Chondrocyte (in vitro differentiated cells): ENCODE measurements around the gene EARS2. TPM values are rescaled to one million over a fixed set of nuclear protein-coding genes. Genes with fewer than 3 reads are reported as not detected.

Source experiments
- DNase-seq: peaks from one replicate; pipeline ENCODE4 v3.0.0; 2021; ENCODE audit warnings: mixed read lengths, low spot score
- H3K27ac Mint-ChIP-seq: one replicate; pipeline ENCODE4 v1.8.0; 2021; ENCODE audit warnings: mild to moderate bottlenecking, moderate library complexity, mixed read lengths; ENCODE audit not compliant: unreplicated experiment
- H3K27me3 Mint-ChIP-seq: 2 replicates; pipeline ENCODE4 v1.8.0; 2021; ENCODE audit warnings: low read depth, mixed read lengths
- H3K36me3 Mint-ChIP-seq: 2 replicates; pipeline ENCODE4 v1.8.0; 2021; ENCODE audit warnings: low read depth, mixed read lengths
- H3K4me1 Mint-ChIP-seq: 2 replicates; pipeline ENCODE4 v1.8.0; 2021; ENCODE audit warnings: low read depth, mild to moderate bottlenecking, mixed read lengths
- H3K4me3 Mint-ChIP-seq: one replicate; pipeline ENCODE4 v1.8.0; 2021; ENCODE audit warnings: mild to moderate bottlenecking, moderate library complexity, mixed read lengths; ENCODE audit not compliant: unreplicated experiment
- H3K9me3 Mint-ChIP-seq: 2 replicates; pipeline ENCODE4 v1.8.0; 2021; ENCODE audit warnings: low read depth, mixed read lengths
- total RNA-seq: library from RNA; stranded (reverse); gene quantifications from 3 replicates; pipeline ENCODE4 v1.2.1, GENCODE V29; 2021
- TF ChIP-seq, protein P1 (sequence below): fragments of 200-600 bp; sonication (generic); IDR thresholded peaks from 2 replicates; pipeline ENCODE4 v1.5.0; 2021; ENCODE audit warnings: antibody characterized with exemption, mild to moderate bottlenecking, moderate library complexity

EARS2 gene
- total RNA-seq, 1 donor from 2014 or later, result 13.9 TPM

DNA sequence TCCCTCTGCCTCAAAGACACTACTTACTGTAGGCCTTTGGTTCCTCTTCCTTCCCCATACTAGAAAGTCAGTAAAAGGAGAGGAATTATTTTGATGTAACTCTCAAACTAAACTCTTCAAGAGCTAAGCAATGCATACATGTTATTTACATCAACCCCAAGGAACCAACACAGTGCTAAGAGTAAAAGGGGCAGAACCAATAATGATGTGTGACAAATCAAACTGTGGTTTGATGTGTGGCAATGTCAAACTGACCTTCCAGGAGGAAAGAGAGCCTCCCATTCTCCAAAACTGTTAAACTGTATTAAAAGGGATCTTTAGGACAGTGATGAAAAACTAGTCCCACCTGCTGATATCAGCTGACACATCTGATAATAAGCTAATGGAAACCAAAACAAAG, 23.2 kb upstream of the EARS2 start:
- peaks cover 13% of the 10 kb centered on the region for H3K36me3 Mint-ChIP-seq
- no peaks in the 10 kb centered on the region for H3K27me3 Mint-ChIP-seq
- TF ChIP-seq, protein P1, sequence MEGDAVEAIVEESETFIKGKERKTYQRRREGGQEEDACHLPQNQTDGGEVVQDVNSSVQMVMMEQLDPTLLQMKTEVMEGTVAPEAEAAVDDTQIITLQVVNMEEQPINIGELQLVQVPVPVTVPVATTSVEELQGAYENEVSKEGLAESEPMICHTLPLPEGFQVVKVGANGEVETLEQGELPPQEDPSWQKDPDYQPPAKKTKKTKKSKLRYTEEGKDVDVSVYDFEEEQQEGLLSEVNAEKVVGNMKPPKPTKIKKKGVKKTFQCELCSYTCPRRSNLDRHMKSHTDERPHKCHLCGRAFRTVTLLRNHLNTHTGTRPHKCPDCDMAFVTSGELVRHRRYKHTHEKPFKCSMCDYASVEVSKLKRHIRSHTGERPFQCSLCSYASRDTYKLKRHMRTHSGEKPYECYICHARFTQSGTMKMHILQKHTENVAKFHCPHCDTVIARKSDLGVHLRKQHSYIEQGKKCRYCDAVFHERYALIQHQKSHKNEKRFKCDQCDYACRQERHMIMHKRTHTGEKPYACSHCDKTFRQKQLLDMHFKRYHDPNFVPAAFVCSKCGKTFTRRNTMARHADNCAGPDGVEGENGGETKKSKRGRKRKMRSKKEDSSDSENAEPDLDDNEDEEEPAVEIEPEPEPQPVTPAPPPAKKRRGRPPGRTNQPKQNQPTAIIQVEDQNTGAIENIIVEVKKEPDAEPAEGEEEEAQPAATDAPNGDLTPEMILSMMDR, result no peak
- no peak overlapping the region for H3K4me3 Mint-ChIP-seq
- H3K4me1 Mint-ChIP-seq, result no peaks in the 10 kb centered on the region
- no peaks in the 10 kb centered on the region for H3K9me3 Mint-ChIP-seq
- no peak for DNase-seq
- no peak overlapping the region for H3K27ac Mint-ChIP-seq

DNA sequence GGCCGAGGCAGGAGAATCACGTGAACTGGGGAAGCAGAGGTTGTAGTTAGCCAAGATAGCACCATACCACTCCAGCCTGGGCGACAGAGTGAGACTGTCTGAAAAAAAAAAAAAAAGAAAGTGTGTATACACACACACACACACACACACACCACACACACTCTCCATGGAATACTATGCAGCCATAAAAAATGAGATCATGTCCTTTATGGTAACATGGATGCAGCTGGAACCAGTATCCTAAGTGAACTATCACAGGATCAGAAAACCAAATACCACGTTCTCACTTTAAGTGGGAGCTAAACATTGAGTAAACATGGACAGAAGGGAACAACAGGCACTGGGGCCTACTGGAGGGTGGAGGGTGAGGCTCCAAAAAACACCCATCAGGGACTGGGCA, 22.2 kb upstream of the EARS2 start:
- DNase-seq, result no peak
- TF ChIP-seq, protein P1, result no peak
- no peaks in the 10 kb centered on the region for H3K27me3 Mint-ChIP-seq
- no peak overlapping the region for H3K4me3 Mint-ChIP-seq
- no peaks in the 10 kb centered on the region for H3K4me1 Mint-ChIP-seq
- H3K27ac Mint-ChIP-seq, result no peak overlapping the region
- peaks cover 14% of the 10 kb centered on the region for H3K36me3 Mint-ChIP-seq
- no peaks in the 10 kb centered on the region for H3K9me3 Mint-ChIP-seq

DNA sequence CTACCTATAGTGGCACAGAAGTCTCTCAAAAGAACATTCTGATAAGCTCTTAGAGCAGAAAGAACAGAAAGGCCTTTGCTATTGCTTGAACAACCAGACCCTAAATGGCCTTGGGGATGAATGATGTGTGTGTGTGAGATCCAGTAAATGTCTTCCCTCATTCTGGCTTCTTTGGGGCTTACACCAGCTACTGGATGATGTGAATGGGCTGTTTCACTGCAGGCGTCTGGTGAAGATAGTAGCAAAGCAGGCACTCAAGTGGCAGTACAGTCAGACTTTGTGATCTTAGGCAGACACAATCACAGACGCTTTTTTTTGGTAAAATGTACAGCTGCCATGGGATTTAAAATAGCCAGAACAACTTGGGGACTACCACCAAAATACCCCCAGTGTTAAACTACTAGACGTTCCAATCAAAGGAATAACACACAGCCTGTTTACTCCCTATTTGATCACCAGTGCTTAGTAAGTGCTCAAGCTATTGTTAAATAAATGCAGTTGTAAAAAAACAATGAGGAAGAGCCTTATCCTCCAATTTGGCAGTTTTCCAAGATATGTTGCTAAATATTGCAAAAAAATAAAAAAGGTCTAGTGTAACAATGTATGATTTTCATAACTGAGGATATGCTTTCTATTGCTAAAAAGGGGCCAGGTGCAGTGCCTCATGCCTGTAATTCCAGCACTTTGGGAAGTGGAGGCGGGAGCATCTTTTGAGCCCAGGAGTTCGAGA, 21.1 kb upstream of the EARS2 start:
- no peak overlapping the region for H3K27ac Mint-ChIP-seq

DNA sequence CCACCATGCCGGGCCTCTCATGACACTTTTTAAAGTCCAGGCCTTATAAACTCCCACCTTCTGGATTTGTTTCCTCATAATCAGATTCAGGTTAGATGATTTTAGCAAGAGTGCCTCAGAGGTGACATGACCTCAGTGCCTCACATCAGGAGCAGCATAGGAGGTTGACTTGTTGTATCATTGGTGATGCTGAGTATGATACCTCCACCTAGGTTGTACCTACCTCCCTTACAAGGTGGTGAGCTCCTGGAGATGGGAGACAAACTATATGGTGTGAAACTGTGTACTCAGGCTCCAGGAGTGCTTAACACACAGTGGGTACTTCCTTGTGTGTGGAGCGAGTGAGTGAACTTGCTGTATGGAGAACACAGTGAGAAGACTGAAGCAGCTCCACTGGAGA, 20.3 kb upstream of the EARS2 start:
- Mint-ChIP-seq H3K4me3 (no peak overlapping the region), H3K27me3 (no peaks in the 10 kb centered on the region), H3K9me3 (no peaks in the 10 kb centered on the region), H3K36me3 (peaks cover 16% of the 10 kb centered on the region), H3K27ac (no peak overlapping the region), H3K4me1 (no peaks in the 10 kb centered on the region)
- no peak for DNase-seq
- TF ChIP-seq, protein P1, result no peak

More for the DNA sequence above, 21.1 kb upstream of the EARS2 start:
- TF ChIP-seq, protein P1, result no peak
- Mint-ChIP-seq H3K27me3 (no peaks in the 10 kb centered on the region), H3K4me3 (no peak overlapping the region), H3K36me3 (peaks cover 12% of the 10 kb centered on the region), H3K9me3 (no peaks in the 10 kb centered on the region), H3K4me1 (no peaks in the 10 kb centered on the region)
- DNase-seq, result no peak

DNA sequence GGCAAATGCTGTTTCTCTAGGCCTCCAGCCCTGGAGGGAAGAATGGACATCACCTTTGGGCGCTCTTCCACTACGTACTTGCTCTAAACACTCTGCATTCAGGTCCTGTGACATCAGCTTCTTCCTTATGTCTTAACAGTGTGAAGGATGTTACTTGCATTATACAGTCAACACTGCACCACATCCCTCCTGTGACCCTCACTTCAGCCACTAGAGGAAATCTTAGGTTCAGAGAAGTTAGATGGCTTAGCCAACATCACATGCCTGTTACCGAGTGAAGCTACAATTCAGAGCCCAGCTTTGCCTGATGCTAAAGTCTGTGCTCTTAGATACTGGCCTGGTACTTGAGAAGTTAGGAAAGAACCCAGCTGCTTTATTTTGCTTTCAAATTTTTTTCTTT, 18.7 kb upstream of the EARS2 start:
- no peaks in the 10 kb centered on the region for H3K4me1 Mint-ChIP-seq
- no peaks in the 10 kb centered on the region for H3K9me3 Mint-ChIP-seq
- no peaks in the 10 kb centered on the region for H3K27me3 Mint-ChIP-seq
- H3K27ac Mint-ChIP-seq, result no peak overlapping the region
- TF ChIP-seq, protein P1, result no peak
- peaks cover 24% of the 10 kb centered on the region for H3K36me3 Mint-ChIP-seq
- no peak for DNase-seq
- H3K4me3 Mint-ChIP-seq, result no peak overlapping the region
